Esophagus muscularis mucosa (tissue), 4 donors: ENCODE data around the gene HOXB5. TPM values are rescaled to one million over a fixed set of nuclear protein-coding genes. Genes with fewer than 3 reads are reported as not detected.

ENCODE experiments used
- DNase-seq: peaks from one replicate; pipeline ENCODE4 v3.0.0-alpha.2; 2017; ENCODE audit errors: extremely low spot score
- H3K27ac ChIP-seq, 4 donors: fragments of 200-600 bp; sonication (generic); replicated peaks in 1 of 4; 1 replicate in 3 of 4; 2 replicates in 1 of 4; pipeline ENCODE4 v1.5.1; 2016 to 2019; ENCODE audit warnings: mild to moderate bottlenecking in 1 of 4
- H3K27me3 ChIP-seq, 4 donors: fragments of 200-600 bp; sonication (generic); one replicate each; pipeline versions ENCODE4 v1.5.1 to v1.6.0; 2016 to 2019
- H3K36me3 ChIP-seq, 4 donors: fragments of 200-600 bp; sonication (generic); one replicate each; pipeline ENCODE4 v1.5.1; 2016 to 2019
- H3K4me1 ChIP-seq, 4 donors: fragments of 200-600 bp; sonication (generic); one replicate each; pipeline ENCODE4 v1.5.1; 2016 to 2019
- H3K4me3 ChIP-seq, 4 donors: fragments of 200-600 bp; sonication (generic); 1 replicate in 2 of 4; 2 replicates in 2 of 4; pipeline ENCODE4 v1.5.1; 2016 to 2019; ENCODE audit warnings: mild to moderate bottlenecking in 4 of 4, moderate library complexity in 1 of 4
- H3K9me3 ChIP-seq, 4 donors: fragments of 200-600 bp; sonication (generic); 1 replicate in 3 of 4; 2 replicates in 1 of 4; pipeline ENCODE4 v1.5.1; 2016 to 2019
- EP300 ChIP-seq: sonication (generic); formaldehyde crosslinking; IDR thresholded peaks from one replicate; pipeline ENCODE4 v1.6.1; 2017; ENCODE audit warnings: antibody characterized with exemption
- POLR2A ChIP-seq: fragments of 450-650 bp; IDR thresholded peaks from one replicate; pipeline ENCODE4 v1.6.1; 2017; ENCODE audit warnings: antibody characterized with exemption, moderate library complexity, mild to moderate bottlenecking, low read depth
- POLR2AphosphoS5 ChIP-seq, 2 donors: sonication (generic); formaldehyde crosslinking; IDR thresholded peaks; one replicate each; pipeline ENCODE4 v1.6.1; 2017; ENCODE audit warnings: antibody characterized with exemption in 2 of 2
- WGBS: methylation state at CpG from one replicate; pipeline ENCODE4 v1.1.5; 2018; 5-methylcytosine and 5-hydroxymethylcytosine counted together
- intact Hi-C: fragments of 100-400 bp; cut with DNase I; formaldehyde crosslinking; loops from one replicate; pipeline ENCODE4 v1.15.1; 2023
- total RNA-seq, 4 donors: library from RNA; depleted of rRNA; stranded (reverse); fragments of >200 nt; gene quantifications; one replicate each; pipeline versions ENCODE4 v1.1.0 to v1.2.1, GENCODE V29; 2016
- TF ChIP-seq, protein P1 (sequence below), 3 experiments: fragments of 200-600 bp in 2 of 3; fragments of 450-650 bp in 1 of 3; sonication (generic) in 2 of 3; IDR thresholded peaks; one replicate each; pipeline ENCODE4 v1.5.1; 2017 to 2019; ENCODE audit warnings: antibody characterized with exemption in 3 of 3, mild to moderate bottlenecking in 2 of 3, moderate library complexity in 1 of 3

HOXB5 gene
- total RNA-seq, 4 donors from 2014 or later, result 0.17 to 0.83 (median 0.36) TPM

- intact Hi-C loops, result loop anchor here (10.0 kb wide), 1 partner anchor 373 kb away; no protein-coding TSS in a partner anchor
- TF ChIP-seq POLR2AphosphoS5 (IDR thresholded peaks at IDR 0.05) (no peak), POLR2A (no peak), EP300 (no peak)
- TF ChIP-seq, protein P1, sequence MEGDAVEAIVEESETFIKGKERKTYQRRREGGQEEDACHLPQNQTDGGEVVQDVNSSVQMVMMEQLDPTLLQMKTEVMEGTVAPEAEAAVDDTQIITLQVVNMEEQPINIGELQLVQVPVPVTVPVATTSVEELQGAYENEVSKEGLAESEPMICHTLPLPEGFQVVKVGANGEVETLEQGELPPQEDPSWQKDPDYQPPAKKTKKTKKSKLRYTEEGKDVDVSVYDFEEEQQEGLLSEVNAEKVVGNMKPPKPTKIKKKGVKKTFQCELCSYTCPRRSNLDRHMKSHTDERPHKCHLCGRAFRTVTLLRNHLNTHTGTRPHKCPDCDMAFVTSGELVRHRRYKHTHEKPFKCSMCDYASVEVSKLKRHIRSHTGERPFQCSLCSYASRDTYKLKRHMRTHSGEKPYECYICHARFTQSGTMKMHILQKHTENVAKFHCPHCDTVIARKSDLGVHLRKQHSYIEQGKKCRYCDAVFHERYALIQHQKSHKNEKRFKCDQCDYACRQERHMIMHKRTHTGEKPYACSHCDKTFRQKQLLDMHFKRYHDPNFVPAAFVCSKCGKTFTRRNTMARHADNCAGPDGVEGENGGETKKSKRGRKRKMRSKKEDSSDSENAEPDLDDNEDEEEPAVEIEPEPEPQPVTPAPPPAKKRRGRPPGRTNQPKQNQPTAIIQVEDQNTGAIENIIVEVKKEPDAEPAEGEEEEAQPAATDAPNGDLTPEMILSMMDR (IDR thresholded peaks at IDR 0.05), result no peak
- H3K4me1 ChIP-seq, result peaks cover 7 to 28% (median 15%) of the 10 kb centered on the region in 4 donors
- peaks cover 0 to 5% (median 0%) of the 10 kb centered on the region in 4 donors for H3K9me3 ChIP-seq
- H3K27me3 ChIP-seq, result peaks cover 0 to 100% (median 95%) of the 10 kb centered on the region in 4 donors
- DNase-seq, result no peak
- no peak overlapping the region for H3K4me3 ChIP-seq
- H3K36me3 ChIP-seq, result no peaks in the 10 kb centered on the region
- no peak overlapping the region for H3K27ac ChIP-seq
- 19% methylated on average over 5 of the region's 7 CpGs for WGBS
Measured at GRCh38 chr17:48631693-48632578, 38.4 kb upstream of the HOXB5 start.

GRCh38 chr17:48630925-48631692 lies 37.5 kb upstream of the HOXB5 start:
- intact Hi-C loops, result loop anchor here (10.0 kb wide), 1 partner anchor 374 kb away; no protein-coding TSS in a partner anchor
- 24% methylated on average over 15 of the region's 15 CpGs for WGBS
- Histone ChIP-seq H3K9me3 (peaks cover 0 to 5% (median 0%) of the 10 kb centered on the region in 4 donors), H3K36me3 (no peaks in the 10 kb centered on the region), H3K4me1 (peaks cover 15 to 28% (median 17%) of the 10 kb centered on the region in 4 donors), H3K27me3 (peaks cover 0 to 100% (median 95%) of the 10 kb centered on the region in 4 donors), H3K27ac (no peak overlapping the region), H3K4me3 (no peak overlapping the region)
- DNase-seq, result no peak
- TF ChIP-seq, protein P1 (IDR thresholded peaks at IDR 0.05), result no peak
- TF ChIP-seq POLR2AphosphoS5 (IDR thresholded peaks at IDR 0.05), result no peak
- TF ChIP-seq POLR2A, result no peak
- no peak for TF ChIP-seq EP300

DNA sequence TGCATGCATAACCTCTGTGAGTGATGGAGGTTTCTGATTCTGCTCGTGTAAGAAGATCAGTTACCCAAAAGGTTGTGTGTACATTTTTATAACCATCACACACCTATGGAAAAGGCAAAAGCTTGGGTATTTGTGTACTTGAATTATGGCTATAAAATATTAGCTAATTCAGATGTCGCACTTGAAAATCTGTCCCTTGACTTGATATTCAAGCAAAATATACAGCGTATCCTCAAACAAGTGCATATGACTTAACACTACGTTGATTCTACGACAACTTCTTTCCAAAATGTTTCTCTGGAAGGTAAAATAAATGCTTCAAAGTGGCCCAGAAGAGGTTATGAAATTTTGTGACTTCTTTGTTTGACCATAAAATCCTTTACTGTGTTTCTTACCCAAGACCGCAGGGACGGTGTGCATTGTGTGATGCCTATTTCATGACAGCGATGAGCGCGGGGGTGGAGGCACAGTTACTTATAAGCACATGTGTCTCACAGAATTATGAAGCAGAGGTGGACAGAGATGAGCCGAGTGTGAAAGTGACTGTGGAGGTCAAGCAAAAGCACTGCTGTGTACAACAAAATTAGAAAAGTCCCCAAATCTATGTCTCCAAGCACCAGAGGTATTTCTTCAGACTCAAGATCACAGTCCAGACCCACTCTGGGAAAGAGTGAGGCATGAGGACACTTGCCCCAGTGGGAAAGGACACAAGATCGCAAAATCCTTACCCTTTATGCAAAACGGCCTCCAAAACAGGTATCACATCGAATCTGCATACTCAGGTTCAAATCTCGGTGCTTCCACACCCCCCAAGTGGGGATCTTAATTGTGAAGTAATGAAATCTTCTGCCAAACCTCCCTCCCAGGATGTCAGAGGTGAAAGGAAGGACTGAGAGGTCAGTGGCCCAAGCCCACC lies 36.7 kb upstream of the HOXB5 start:
- no peak for TF ChIP-seq POLR2A
- TF ChIP-seq, protein P1 (IDR thresholded peaks at IDR 0.05), result no peak
- no peak for TF ChIP-seq POLR2AphosphoS5 (IDR thresholded peaks at IDR 0.05)
- no peak for TF ChIP-seq EP300
- H3K4me3 ChIP-seq, result no peak overlapping the region
- H3K9me3 ChIP-seq, result peaks cover 0 to 5% (median 0%) of the 10 kb centered on the region in 4 donors
- no peak overlapping the region for H3K27ac ChIP-seq
- H3K36me3 ChIP-seq, result no peaks in the 10 kb centered on the region
- no peak for DNase-seq
- peaks cover 0 to 100% (median 95%) of the 10 kb centered on the region in 4 donors for H3K27me3 ChIP-seq
- 26% methylated on average over 15 of the region's 15 CpGs for WGBS
- H3K4me1 ChIP-seq, result peaks cover 23 to 36% (median 26%) of the 10 kb centered on the region in 4 donors
- intact Hi-C loops, result loop anchor here (10.0 kb wide), 1 partner anchor 375 kb away; no protein-coding TSS in a partner anchor

GRCh38 chr17:48629411-48629759 lies 35.8 kb upstream of the HOXB5 start:
- peaks cover 30 to 42% (median 33%) of the 10 kb centered on the region in 4 donors for H3K4me1 ChIP-seq
- H3K27me3 ChIP-seq, result peaks cover 0 to 100% (median 95%) of the 10 kb centered on the region in 4 donors
- 33% methylated on average over 5 of the region's 5 CpGs for WGBS
- no peaks in the 10 kb centered on the region for H3K36me3 ChIP-seq
- H3K4me3 ChIP-seq, result no peak overlapping the region
- TF ChIP-seq, protein P1 (IDR thresholded peaks at IDR 0.05), result no peak
- intact Hi-C loops, result no loop called here
- H3K27ac ChIP-seq, result no peak overlapping the region
- no peak for DNase-seq
- H3K9me3 ChIP-seq, result peaks cover 0 to 5% (median 0%) of the 10 kb centered on the region in 4 donors
